SJCRH30 (cell line): ENCODE results near the gene PKMYT1. TPM values are rescaled to one million over a fixed set of nuclear protein-coding genes. Genes with fewer than 3 reads are reported as not detected.

ENCODE experiments used
- DNase-seq, 2 experiments: peaks; one replicate each; pipeline ENCODE4 v3.0.0-alpha.2; 2015 to 2020
- H3K27ac ChIP-seq: fragments of 250-450 bp; sonication (Bioruptor Pico); 2 replicates; pipeline ENCODE4 v1.5.1; 2020; ENCODE audit warnings: mild to moderate bottlenecking, moderate library complexity
- H3K27me3 ChIP-seq: fragments of 250-450 bp; sonication (Bioruptor Pico); 2 replicates; pipeline ENCODE4 v1.5.1; 2020; ENCODE audit warnings: mild to moderate bottlenecking, moderate library complexity
- H3K36me3 ChIP-seq: fragments of 250-450 bp; sonication (Bioruptor Pico); 2 replicates; pipeline ENCODE4 v1.5.1; 2020; ENCODE audit warnings: mild to moderate bottlenecking, moderate library complexity
- H3K4me1 ChIP-seq: fragments of 250-450 bp; sonication (Bioruptor Pico); 2 replicates; pipeline ENCODE4 v1.5.1; 2020; ENCODE audit warnings: mild to moderate bottlenecking, moderate library complexity
- H3K4me3 ChIP-seq: fragments of 250-450 bp; sonication (Bioruptor Pico); 2 replicates; pipeline ENCODE4 v1.5.1; 2020; ENCODE audit warnings: mild to moderate bottlenecking, moderate library complexity
- H3K9me3 ChIP-seq: fragments of 250-450 bp; sonication (Bioruptor Pico); replicated peaks from 2 replicates; pipeline ENCODE4 v1.5.1; 2020; ENCODE audit warnings: mild to moderate bottlenecking, moderate library complexity
- total RNA-seq: library from RNA; depleted of rRNA; stranded (reverse); fragments of >200 nt; shearing (Covaris generic); gene quantifications from 2 replicates; pipeline ENCODE4 v1.2.3, GENCODE V29; 2014

Gene PKMYT1
- total RNA-seq, 1 experiment from 2014 or later, result 45.8 TPM

- Histone ChIP-seq H3K36me3 (no peaks in the 10 kb centered on the region), H3K4me3 (no peak overlapping the region), H3K4me1 (peaks cover 24% of the 10 kb centered on the region), H3K27ac (no peak overlapping the region), H3K9me3 (no peaks in the 10 kb centered on the region), H3K27me3 (peaks cover 11% of the 10 kb centered on the region)
- no peak for DNase-seq
Measured at GRCh38 chr16:2991566-2992261, 11.5 kb upstream of the PKMYT1 start.

GRCh38 chr16:2990891-2991290, 10.6 kb upstream of the PKMYT1 start:
- no peak overlapping the region for H3K27ac ChIP-seq
- H3K4me1 ChIP-seq, result peaks cover 32% of the 10 kb centered on the region
- no peaks in the 10 kb centered on the region for H3K9me3 ChIP-seq
- H3K36me3 ChIP-seq, result no peaks in the 10 kb centered on the region
- H3K4me3 ChIP-seq, result no peak overlapping the region
- H3K27me3 ChIP-seq, result peaks cover 6% of the 10 kb centered on the region; the same call in 1 of the 2 replicates
- no peak for DNase-seq

GRCh38 chr16:2988590-2989099, 8.4 kb upstream of the PKMYT1 start:
- Histone ChIP-seq H3K36me3 (no peaks in the 10 kb centered on the region), H3K27ac (peak overlapping the region; percentile 66), H3K4me1 (peaks cover 52% of the 10 kb centered on the region), H3K27me3 (no peaks in the 10 kb centered on the region), H3K9me3 (no peaks in the 10 kb centered on the region), H3K4me3 (peak overlapping the region; percentile 23)
- peak; percentile 53 to 56 for DNase-seq

- Histone ChIP-seq H3K27me3 (no peaks in the 10 kb centered on the region), H3K9me3 (no peaks in the 10 kb centered on the region), H3K4me1 (peaks cover 55% of the 10 kb centered on the region), H3K4me3 (peak overlapping the region; percentile 23), H3K36me3 (no peaks in the 10 kb centered on the region), H3K27ac (peak overlapping the region; percentile 66)
- peak; percentile 90 to 93 for DNase-seq
Measured at GRCh38 chr16:2987833-2988232, 7.6 kb upstream of the PKMYT1 start.

- H3K36me3 ChIP-seq, result no peaks in the 10 kb centered on the region
- H3K9me3 ChIP-seq, result no peaks in the 10 kb centered on the region
- no peak for DNase-seq
- H3K27me3 ChIP-seq, result no peaks in the 10 kb centered on the region
- H3K4me1 ChIP-seq, result peaks cover 55% of the 10 kb centered on the region
- H3K27ac ChIP-seq, result peak overlapping the region; percentile 66
- no peak overlapping the region for H3K4me3 ChIP-seq
Measured at GRCh38 chr16:2987286-2987685, 7.0 kb upstream of the PKMYT1 start.

- peak overlapping the region; percentile 66; the same call in 1 of the 2 replicates for H3K27ac ChIP-seq
Measured at GRCh38 chr16:2986623-2987188, 6.5 kb upstream of the PKMYT1 start.

GRCh38 chr16:2985893-2986355, 5.7 kb upstream of the PKMYT1 start:
- H3K4me3 ChIP-seq, result no peak overlapping the region
- H3K27me3 ChIP-seq, result no peaks in the 10 kb centered on the region
- DNase-seq, result peak in 1 of 2 experiments; percentile 61
- peak overlapping the region; percentile 79 for H3K27ac ChIP-seq
- H3K4me1 ChIP-seq, result peaks cover 64% of the 10 kb centered on the region
- no peaks in the 10 kb centered on the region for H3K9me3 ChIP-seq
- H3K36me3 ChIP-seq, result no peaks in the 10 kb centered on the region

More at GRCh38 chr16:2986623-2987188, 6.5 kb upstream of the PKMYT1 start:
- no peaks in the 10 kb centered on the region for H3K9me3 ChIP-seq
- H3K27me3 ChIP-seq, result no peaks in the 10 kb centered on the region
- H3K4me1 ChIP-seq, result peaks cover 58% of the 10 kb centered on the region
- no peak overlapping the region for H3K4me3 ChIP-seq
- H3K36me3 ChIP-seq, result no peaks in the 10 kb centered on the region
- DNase-seq, result peak in 1 of 2 experiments; percentile 50

GRCh38 chr16:2985462-2985861, 5.2 kb upstream of the PKMYT1 start:
- Histone ChIP-seq H3K36me3 (no peaks in the 10 kb centered on the region), H3K9me3 (no peaks in the 10 kb centered on the region), H3K4me1 (peaks cover 64% of the 10 kb centered on the region), H3K27me3 (no peaks in the 10 kb centered on the region), H3K4me3 (no peak overlapping the region), H3K27ac (peak overlapping the region; percentile 79)
- peak; percentile 88 to 92 for DNase-seq

- Histone ChIP-seq H3K36me3 (no peaks in the 10 kb centered on the region), H3K27me3 (no peaks in the 10 kb centered on the region), H3K4me1 (peaks cover 59% of the 10 kb centered on the region), H3K4me3 (no peak overlapping the region), H3K9me3 (no peaks in the 10 kb centered on the region), H3K27ac (peak overlapping the region; percentile 30; the same call in 1 of the 2 replicates)
- DNase-seq, result peak; percentile 80 to 83
Measured at GRCh38 chr16:2983706-2984136, 3.5 kb upstream of the PKMYT1 start.

GRCh38 chr16:2982402-2982801, 2.2 kb upstream of the PKMYT1 start:
- no peaks in the 10 kb centered on the region for H3K27me3 ChIP-seq
- no peak overlapping the region for H3K4me3 ChIP-seq
- DNase-seq, result no peak
- no peak overlapping the region for H3K27ac ChIP-seq
- peaks cover 48% of the 10 kb centered on the region for H3K4me1 ChIP-seq
- peaks cover 3% of the 10 kb centered on the region; the same call in 1 of the 2 replicates for H3K36me3 ChIP-seq
- H3K9me3 ChIP-seq, result no peaks in the 10 kb centered on the region

GRCh38 chr16:2981899-2982250, 1.6 kb upstream of the PKMYT1 start:
- H3K4me1 ChIP-seq, result peaks cover 42% of the 10 kb centered on the region
- H3K27me3 ChIP-seq, result no peaks in the 10 kb centered on the region
- peak overlapping the region; percentile 80; the same call in 1 of the 2 replicates for H3K27ac ChIP-seq
- no peaks in the 10 kb centered on the region for H3K9me3 ChIP-seq
- H3K36me3 ChIP-seq, result peaks cover 7% of the 10 kb centered on the region; the same call in 1 of the 2 replicates
- no peak for DNase-seq
- peak overlapping the region; percentile 90; the same call in 1 of the 2 replicates for H3K4me3 ChIP-seq

- Histone ChIP-seq H3K36me3 (peaks cover 10% of the 10 kb centered on the region; the same call in 1 of the 2 replicates), H3K4me1 (peaks cover 37% of the 10 kb centered on the region), H3K27ac (peak overlapping the region; percentile 80), H3K27me3 (no peaks in the 10 kb centered on the region), H3K4me3 (peak overlapping the region; percentile 90), H3K9me3 (no peaks in the 10 kb centered on the region)
- peak; percentile 60 to 74 for DNase-seq
Measured at GRCh38 chr16:2981177-2981898, 1.1 kb upstream of the PKMYT1 start.

GRCh38 chr16:2979669-2980226, 498 bp downstream of the PKMYT1 start:
- Histone ChIP-seq H3K9me3 (no peaks in the 10 kb centered on the region), H3K27ac (peak overlapping the region; percentile 80), H3K36me3 (peaks cover 21% of the 10 kb centered on the region), H3K4me1 (peaks cover 22% of the 10 kb centered on the region), H3K4me3 (peak overlapping the region; percentile 90), H3K27me3 (no peaks in the 10 kb centered on the region)
- peak in 1 of 2 experiments; percentile 45 for DNase-seq

- no peaks in the 10 kb centered on the region for H3K9me3 ChIP-seq
- peaks cover 10% of the 10 kb centered on the region for H3K4me1 ChIP-seq
- no peaks in the 10 kb centered on the region for H3K27me3 ChIP-seq
- H3K36me3 ChIP-seq, result peaks cover 28% of the 10 kb centered on the region
- H3K27ac ChIP-seq, result no peak overlapping the region
- no peak for DNase-seq
- H3K4me3 ChIP-seq, result no peak overlapping the region
Measured at GRCh38 chr16:2977440-2977839, 2.8 kb downstream of the PKMYT1 start.
